Measurements from ENCODE around the gene FUS. TPM values are rescaled to one million over a fixed set of nuclear protein-coding genes. Genes with fewer than 3 reads are reported as not detected.

The FUS gene
- total and polyA plus RNA-seq, 2 of the 8 experiments (the other 6 are each of a cell fraction or from before 2014, with no cell fraction given) = 484 to 685 TPM

- Histone ChIP-seq H2BK12ac (ENCODE audit: low read depth, low read length) (no peak overlapping the region), H3K36me3 (ENCODE audit: control insufficient read depth in 2 of 4, insufficient read depth in 4 of 4, low read length in 3 of 4) (peaks cover 83 to 100% (median 96%) of the 10 kb centered on the region in 4 experiments), H3K27me3 (replicated peaks in 1 of 4; ENCODE audit: control insufficient read depth in 3 of 4, extremely low read depth in 1 of 4, insufficient read depth in 3 of 4, low read length in 3 of 4) (no peaks in the 10 kb centered on the region), H3K4me2 (ENCODE audit: insufficient read depth in 1 of 2, low read depth in 2 of 2, low read length in 2 of 2) (no peak overlapping the region), H2AFZ (ENCODE audit: low read length) (no peak overlapping the region), H3K79me2 (ENCODE audit: control insufficient read depth in 1 of 2, insufficient read depth in 2 of 2, low read length in 2 of 2) (peaks cover 24 to 83% of the 10 kb centered on the region in 2 experiments), H2BK15ac (ENCODE audit: low read length) (no peak overlapping the region), H3K4me1 (replicated peaks in 1 of 4; ENCODE audit: control insufficient read depth in 3 of 4, insufficient read depth in 4 of 4, low read length in 3 of 4) (peaks cover 0 to 4% (median 1%) of the 10 kb centered on the region in 4 experiments; a peak in 5 of 7 replicates), H3K14ac (ENCODE audit: insufficient read length) (no peak overlapping the region), H3K23me2 (ENCODE audit: low read depth, low read length) (0 out of 2 replicates have a peak, but pooled peaks cover 3% of the 10 kb centered on the region), H3K23ac (ENCODE audit: insufficient read length) (no peak overlapping the region), H2BK20ac (ENCODE audit: low read length) (no peak overlapping the region), H3K18ac (ENCODE audit: extremely low read depth, low read length) (no peak overlapping the region), H4K20me1 (replicated peaks in 1 of 2; ENCODE audit: control insufficient read depth in 1 of 2, insufficient read depth in 2 of 2, low read length in 2 of 2) (peaks cover 36 to 62% of the 10 kb centered on the region in 2 experiments), H4K91ac (replicated peaks; ENCODE audit: insufficient read length, low read length) (no peak overlapping the region), H2AK5ac (ENCODE audit: low read depth, low read length) (no peak overlapping the region), H3K56ac (replicated peaks; ENCODE audit: insufficient read length, low read depth, low read length) (no peak overlapping the region), H2BK5ac (ENCODE audit: low read depth, low read length) (no peak overlapping the region), H3K9me3 (ENCODE audit: insufficient read depth in 2 of 2, low read depth in 1 of 2, low read length in 1 of 2) (no peaks in the 10 kb centered on the region), H3K27ac (ENCODE audit: low read depth, low read length) (no peak overlapping the region), H3K79me1 (ENCODE audit: low read depth, low read length) (peaks cover 15% of the 10 kb centered on the region), H3K4me3 (ENCODE audit: extremely low read depth in 1 of 4, insufficient read depth in 2 of 4, low read depth in 3 of 4, low read length in 4 of 4) (no peak overlapping the region), H3K9ac (replicated peaks in 1 of 4; ENCODE audit: extremely low read depth in 1 of 4, low read depth in 3 of 4, low read length in 3 of 4) (no peak overlapping the region), H4K5ac (ENCODE audit: insufficient read length, low read depth, low read length) (no peak overlapping the region), H4K8ac (ENCODE audit: extremely low read depth, insufficient read depth, low read length) (no peak overlapping the region), H3K4ac (replicated peaks; ENCODE audit: insufficient read length, low read depth, low read length) (no peak overlapping the region), H2BK120ac (replicated peaks; ENCODE audit: low read depth, low read length) (no peak overlapping the region)
- WGBS, 2 experiments (ENCODE audit: extremely low coverage in 1 of 2, insufficient coverage in 1 of 2, insufficient read length in 1 of 2, insufficient replicate concordance in 2 of 2, low coverage in 1 of 2, low lambda C conversion rate in 2 of 2, missing lambda C conversion rate in 1 of 2) = 90% methylated on average over 10 of the region's 10 CpGs; no CpG with 5 or more reads in 1 of the 2 experiments
- CTCF ChIA-PET (ENCODE audit: partially characterized antibody) = interaction anchor here (1.0 kb wide), 1 partner anchor 45 kb away, joined by 3 read pairs; no protein-coding TSS in a partner anchor
- FAIRE-seq = no peak
- DNase-seq (ENCODE audit: low read depth in 1 of 2, low spot score in 2 of 2) = no peak
- POLR2A ChIA-PET (ENCODE audit: partially characterized antibody) = interaction anchor here (0.7 to 6.9 kb wide), 17 partner anchors 10 to 256 kb away, joined by 3 to 407 read pairs (median 5); partner anchors contain the start of genes FUS, KAT8, PRSS8 and PYCARD
- TF ChIP-seq SIX5 (IDR thresholded peaks at IDR 0.05; ENCODE audit: low read depth, low read length) = no peak
- TF ChIP-seq POLR2A (IDR thresholded peaks at IDR 0.05; ENCODE audit: control extremely low read depth in 1 of 2, low read depth in 2 of 2, low read length in 2 of 2) = peak; percentile 40 to 74; a peak in 2 of 3 replicates
- peak; percentile 92 for TF ChIP-seq POLR2AphosphoS5 (IDR thresholded peaks at IDR 0.05; ENCODE audit: low read depth, low read length)
Observed at GRCh38 chr16:31186930-31187807, 7.2 kb downstream of the FUS start.
